ENCODE data around the gene CHCHD3.

Gene CHCHD3

GRCh38 chr7:132750096-132750495 is 331.8 kb downstream of the CHCHD3 start:
- no peak for TF ChIP-seq SIN3A (IDR thresholded peaks at IDR 0.05; ENCODE audit: borderline replicate concordance, insufficient read depth, low read length)
- no peak for TF ChIP-seq TAF1 (IDR thresholded peaks at IDR 0.05; ENCODE audit: borderline replicate concordance, insufficient read depth, low read length)
- TF ChIP-seq FOXP2 (optimal IDR thresholded peaks at IDR 0.05; ENCODE audit: borderline replicate concordance, extremely low read depth, extremely low read length, insufficient read depth) = no peak
- no peak for TF ChIP-seq POLR2AphosphoS5 (IDR thresholded peaks at IDR 0.05; ENCODE audit: low read depth, low read length)
- TF ChIP-seq REST (IDR thresholded peaks at IDR 0.05; ENCODE audit: insufficient read depth in 1 of 2, low read depth in 2 of 2, low read length in 2 of 2) = no peak

- TF ChIP-seq FOXP2 (optimal IDR thresholded peaks at IDR 0.05; ENCODE audit: borderline replicate concordance, extremely low read depth, extremely low read length, insufficient read depth) (no peak), TAF1 (IDR thresholded peaks at IDR 0.05; ENCODE audit: borderline replicate concordance, insufficient read depth, low read length) (no peak)
Measured at GRCh38 chr7:132745510-132745909, 336.4 kb downstream of the CHCHD3 start.

- no peak for TF ChIP-seq SIN3A (IDR thresholded peaks at IDR 0.05; ENCODE audit: borderline replicate concordance, insufficient read depth, low read length)
- TF ChIP-seq TAF1 (IDR thresholded peaks at IDR 0.05; ENCODE audit: borderline replicate concordance, insufficient read depth, low read length) = no peak
- no peak for TF ChIP-seq REST (IDR thresholded peaks at IDR 0.05; ENCODE audit: insufficient read depth in 1 of 2, low read depth in 2 of 2, low read length in 2 of 2)
- no peak for TF ChIP-seq POLR2AphosphoS5 (IDR thresholded peaks at IDR 0.05; ENCODE audit: low read depth, low read length)
- TF ChIP-seq FOXP2 (optimal IDR thresholded peaks at IDR 0.05; ENCODE audit: borderline replicate concordance, extremely low read depth, extremely low read length, insufficient read depth) = no peak
Measured at GRCh38 chr7:132743974-132744373, 337.9 kb downstream of the CHCHD3 start.

- 0 out of 4 replicates have a peak, but pooled peaks of 1 of the 2 experiments have one; percentile 12 for TF ChIP-seq REST (IDR thresholded peaks at IDR 0.05; ENCODE audit: insufficient read depth in 1 of 2, low read depth in 2 of 2, low read length in 2 of 2)
- no peak; the same call in 1 of the 2 replicates for TF ChIP-seq SIN3A (IDR thresholded peaks at IDR 0.05; ENCODE audit: borderline replicate concordance, insufficient read depth, low read length)
Measured at GRCh38 chr7:132742189-132742612, 339.7 kb downstream of the CHCHD3 start.

GRCh38 chr7:132740176-132740575 is 341.7 kb downstream of the CHCHD3 start:
- TF ChIP-seq FOXP2 (optimal IDR thresholded peaks at IDR 0.05; ENCODE audit: borderline replicate concordance, extremely low read depth, extremely low read length, insufficient read depth) = no peak
- TF ChIP-seq TAF1 (IDR thresholded peaks at IDR 0.05; ENCODE audit: borderline replicate concordance, insufficient read depth, low read length) = no peak
- no peak for TF ChIP-seq REST (IDR thresholded peaks at IDR 0.05; ENCODE audit: insufficient read depth in 1 of 2, low read depth in 2 of 2, low read length in 2 of 2)
- no peak for TF ChIP-seq POLR2AphosphoS5 (IDR thresholded peaks at IDR 0.05; ENCODE audit: low read depth, low read length)
- no peak for TF ChIP-seq SIN3A (IDR thresholded peaks at IDR 0.05; ENCODE audit: borderline replicate concordance, insufficient read depth, low read length)
